ENCODE results near the gene PTGIS.

Gene PTGIS

GRCh38 chr20:49521356-49521755 lies 46.6 kb downstream of the PTGIS start:
- no peak for DNase-seq

GRCh38 chr20:49519777-49520359 lies 48.1 kb downstream of the PTGIS start:
- DNase-seq, result no peak

DNA sequence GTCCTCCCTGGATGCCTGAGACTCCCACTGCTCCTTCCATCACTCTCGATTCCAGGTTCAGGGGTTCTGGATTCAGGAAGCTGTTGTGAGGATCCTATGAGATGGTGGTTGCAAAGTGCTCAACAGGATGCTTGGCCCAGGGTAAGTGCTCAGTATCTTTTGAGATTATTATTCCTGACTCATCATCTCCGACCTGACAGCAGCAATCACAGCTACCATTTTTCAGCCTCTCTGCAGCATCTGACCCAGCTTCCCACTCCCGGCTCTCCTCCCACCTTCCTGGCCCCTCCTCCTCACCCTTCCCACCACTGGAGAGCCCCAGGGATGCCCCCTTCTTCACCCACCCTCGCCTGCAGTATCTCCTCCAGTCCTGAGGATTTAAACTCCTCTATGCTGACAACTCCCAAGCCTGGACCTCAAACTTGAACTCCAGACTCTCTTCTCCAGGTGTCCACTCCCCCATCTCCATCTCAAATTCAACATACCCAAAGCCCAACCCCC lies 48.7 kb downstream of the PTGIS start:
- DNase-seq, result no peak

DNA sequence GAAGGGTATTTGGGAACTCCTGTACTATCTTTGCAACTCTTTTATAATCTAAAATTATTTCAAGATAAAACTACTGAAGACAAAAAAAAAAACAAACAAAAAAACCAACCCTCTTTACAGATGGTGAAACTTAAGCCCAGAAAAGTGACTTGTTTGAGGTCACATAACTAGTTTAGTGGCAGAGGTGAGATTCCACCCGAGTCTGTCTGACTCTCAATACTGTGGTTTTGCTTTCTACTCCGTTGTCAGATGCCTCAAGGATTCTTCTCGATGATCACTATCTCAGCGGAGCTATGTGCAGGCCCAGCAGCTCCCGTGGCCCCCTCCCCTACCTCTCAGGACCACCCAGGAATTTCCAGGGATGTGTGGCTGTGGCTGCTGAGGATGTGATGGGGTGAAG lies 49.4 kb downstream of the PTGIS start:
- DNase-seq, result no peak

DNA sequence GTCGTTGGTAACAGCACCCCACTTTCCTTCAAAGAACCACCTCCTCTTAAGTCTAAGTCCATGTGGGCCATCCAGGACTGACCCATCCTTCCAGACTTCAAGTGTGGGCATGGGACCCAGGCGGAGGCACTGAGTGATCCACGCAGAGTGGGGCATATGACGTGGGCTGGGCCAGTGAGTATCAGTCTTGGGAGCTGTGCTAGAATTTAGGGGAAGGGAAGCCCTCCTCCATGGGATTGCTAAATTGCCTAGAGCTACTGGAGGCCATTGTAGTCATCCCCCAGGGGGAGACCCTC lies 50.2 kb downstream of the PTGIS start:
- DNase-seq, result no peak

GRCh38 chr20:49516916-49517804 lies 50.8 kb downstream of the PTGIS start:
- DNase-seq, result no peak

GRCh38 chr20:49515586-49515985 lies 52.4 kb downstream of the PTGIS start:
- no peak for DNase-seq

DNA sequence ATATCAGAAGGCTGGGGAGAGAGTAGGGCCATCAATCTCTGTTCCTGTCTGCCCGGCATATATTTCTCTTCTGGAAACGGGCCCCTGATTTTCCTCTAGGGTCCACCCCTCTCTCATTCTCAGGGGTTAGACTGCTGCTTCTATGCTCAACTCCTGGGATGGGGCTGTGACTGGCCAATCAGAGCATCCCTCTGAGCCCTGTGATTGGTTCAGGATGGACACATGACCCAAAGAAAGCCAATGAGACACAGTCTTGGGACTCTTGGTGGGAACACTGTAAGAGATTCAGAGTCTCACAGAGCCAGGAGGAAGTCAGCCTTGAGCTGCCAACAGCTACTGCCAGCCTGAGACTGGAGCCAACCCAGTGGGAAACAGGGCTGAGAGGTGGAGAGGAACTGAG lies 54.4 kb downstream of the PTGIS start:
- DNase-seq, result no peak

GRCh38 chr20:49513009-49513408 lies 54.9 kb downstream of the PTGIS start:
- DNase-seq, result no peak

GRCh38 chr20:49511788-49512525 lies 56.0 kb downstream of the PTGIS start:
- DNase-seq, result no peak

DNA sequence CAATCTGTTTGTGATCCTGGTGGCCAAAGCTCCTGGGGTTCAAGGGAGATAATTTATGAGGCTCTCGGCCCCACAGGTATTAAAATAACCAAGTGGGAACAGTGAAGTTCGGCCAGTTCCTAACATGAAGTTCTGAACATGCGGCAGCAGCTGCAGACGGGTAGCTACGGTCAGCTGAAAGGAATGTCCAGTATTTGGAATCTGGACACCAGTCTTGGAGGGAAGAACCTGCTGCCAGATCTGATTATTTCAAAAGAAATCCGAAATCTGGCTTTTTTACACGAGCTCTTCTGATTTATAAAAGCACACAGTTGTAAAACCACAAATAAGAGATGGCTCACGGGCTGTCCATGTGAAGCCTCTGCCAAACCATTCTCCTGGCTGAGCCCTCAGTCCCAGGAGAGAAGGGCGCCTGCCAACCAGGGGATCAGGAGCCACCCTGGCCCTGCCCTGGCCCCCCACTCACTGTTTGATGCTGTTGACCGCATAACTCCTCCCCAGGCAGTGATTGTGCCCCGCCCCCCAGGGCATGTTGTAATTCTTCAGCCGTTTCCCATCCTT lies 57.3 kb downstream of the PTGIS start:
- DNase-seq, result no peak

DNA sequence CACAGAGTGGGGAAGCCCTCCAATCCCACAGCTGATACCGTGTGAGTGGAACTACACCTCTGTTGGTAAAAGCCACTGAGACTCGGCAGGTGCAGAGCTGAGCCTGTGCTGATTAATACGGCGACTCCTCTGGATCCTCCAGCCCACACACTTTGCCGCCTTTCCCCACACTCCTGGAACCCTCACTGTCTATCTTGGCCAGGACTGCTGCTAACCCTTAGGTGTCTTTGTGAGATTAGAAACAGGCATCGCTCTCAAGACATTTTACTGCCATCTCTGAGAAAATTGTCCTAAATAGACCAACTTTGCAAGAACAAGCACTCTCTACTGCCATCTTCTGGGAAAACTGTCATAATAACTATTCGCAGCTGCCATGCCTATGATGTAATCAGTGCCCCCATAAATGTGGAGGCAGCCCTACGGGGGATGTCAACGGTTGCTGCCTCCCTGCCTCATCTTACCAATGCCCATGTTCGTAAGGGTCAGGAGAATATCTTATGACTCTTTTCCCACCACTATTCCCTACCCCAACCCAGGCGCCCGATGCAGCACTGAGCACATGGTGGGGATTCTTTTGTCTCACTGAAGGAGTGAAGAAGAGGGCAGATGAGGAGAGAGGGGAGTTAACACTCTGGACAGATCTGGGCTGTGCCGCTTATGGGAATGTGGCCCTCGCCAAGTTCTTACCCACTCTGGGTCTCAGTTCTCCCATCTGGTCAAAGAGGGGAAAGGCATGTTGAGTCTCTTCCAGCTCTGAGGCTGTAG lies 59.3 kb downstream of the PTGIS start:
- peak; percentile 33 for DNase-seq

DNA sequence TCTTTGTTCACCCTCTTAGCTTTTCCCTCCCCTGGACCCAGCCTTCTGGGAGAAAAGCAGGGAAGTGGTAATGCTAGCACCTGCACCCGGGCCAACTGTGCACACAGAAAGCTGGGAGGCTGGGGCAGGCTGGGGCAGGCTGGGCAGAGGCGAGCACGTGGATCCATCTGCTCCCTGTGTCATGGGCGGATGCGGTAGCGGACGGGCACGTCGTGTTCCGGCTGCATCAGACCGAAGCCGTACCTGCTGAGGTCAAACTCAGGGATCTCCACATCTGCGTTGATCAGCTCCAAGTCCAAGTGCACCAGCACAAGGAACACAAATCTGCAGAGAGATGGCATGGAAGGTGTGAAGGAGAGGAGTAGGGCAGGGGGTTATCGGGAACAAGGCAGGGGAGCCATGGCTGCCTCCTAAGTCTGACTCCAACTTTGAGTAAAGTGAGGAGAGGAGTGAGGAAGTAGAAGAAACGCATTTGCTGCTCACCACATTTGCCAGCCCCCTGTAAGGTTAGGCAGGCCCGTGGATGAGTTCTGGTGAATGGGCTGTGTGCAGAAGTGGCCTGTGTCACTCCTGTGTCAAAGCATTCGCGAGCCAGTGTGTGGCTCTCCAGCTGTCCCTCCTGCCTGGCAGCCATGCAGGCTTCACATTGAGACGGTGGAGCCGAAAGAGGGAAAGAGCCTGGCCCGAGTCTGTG lies 60.0 kb downstream of the PTGIS start:
- DNase-seq, result no peak

DNA sequence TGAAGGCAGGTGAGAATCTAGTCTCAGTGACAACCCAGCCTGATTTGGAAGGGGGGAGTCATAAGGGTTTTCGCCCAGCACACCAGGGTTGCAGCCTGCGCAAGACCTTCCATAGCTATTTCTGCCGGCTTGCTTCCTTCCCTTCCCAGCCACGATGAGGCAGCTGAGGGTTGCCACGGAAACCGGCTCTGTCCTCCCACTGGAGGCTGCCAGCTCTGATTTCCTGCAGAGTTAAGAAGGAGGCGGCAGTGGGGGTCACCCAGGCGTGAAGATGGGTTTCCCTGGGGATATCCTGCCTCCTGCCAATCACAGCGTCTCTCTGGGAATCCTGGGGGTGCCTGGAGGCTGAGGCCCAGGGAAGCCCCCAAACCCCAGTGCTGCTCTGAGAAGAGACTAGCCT lies 62.4 kb downstream of the PTGIS start:
- DNase-seq, result peak; percentile 10

DNA sequence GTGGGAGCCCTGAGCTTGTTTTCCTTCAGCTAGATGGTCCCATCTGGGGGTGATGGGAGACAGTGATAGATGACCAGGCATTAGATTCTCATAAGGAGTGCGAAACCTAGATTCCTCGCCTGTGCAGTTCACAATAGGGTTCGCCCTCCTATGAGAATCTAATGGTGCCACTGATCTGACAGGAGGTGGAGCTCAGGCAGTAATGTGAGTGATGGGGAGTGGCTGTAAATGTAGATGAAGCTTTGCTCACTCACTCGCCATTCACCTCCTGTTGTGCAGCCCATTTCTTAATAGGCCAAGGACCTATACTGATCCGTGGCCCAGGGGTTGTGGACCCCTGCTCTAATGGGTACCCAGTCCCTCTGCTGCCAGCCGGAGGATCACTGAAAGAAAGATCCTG lies 64.8 kb downstream of the PTGIS start:
- no peak for DNase-seq

DNA sequence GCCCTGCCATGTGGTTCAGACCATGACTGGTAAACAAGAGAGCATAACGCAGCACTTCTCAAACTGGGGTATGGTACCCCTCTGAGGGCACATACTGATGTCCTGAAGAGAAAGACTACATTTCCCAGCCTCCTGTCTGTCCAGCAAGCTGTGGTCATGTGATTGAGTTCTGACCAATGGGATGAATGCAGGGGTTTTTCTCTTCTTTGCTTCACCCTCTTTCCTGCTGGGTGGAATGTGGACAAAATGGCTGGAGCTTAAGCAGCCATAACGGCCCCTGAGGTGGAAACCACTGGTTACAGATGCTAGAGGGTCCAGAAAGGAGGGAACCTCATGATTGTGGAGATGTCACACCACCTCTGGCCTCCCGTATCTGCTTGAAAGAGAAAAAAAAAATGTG lies 66.0 kb downstream of the PTGIS start:
- peak; percentile 16 for DNase-seq

DNA sequence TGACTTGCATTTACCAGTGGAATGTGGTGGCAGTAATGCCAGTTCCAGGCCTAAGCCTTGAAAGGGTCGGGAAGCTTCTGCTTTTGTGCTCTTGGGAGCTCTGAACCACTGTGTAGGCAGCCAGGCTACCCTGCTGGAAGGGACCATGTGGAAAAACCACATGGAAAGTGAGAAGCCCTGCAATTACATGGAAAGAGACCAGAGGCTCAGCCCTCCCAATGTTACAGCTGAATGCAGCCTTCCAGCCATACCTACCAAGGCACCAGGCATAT lies 70.6 kb downstream of the PTGIS start:
- DNase-seq, result no peak

DNA sequence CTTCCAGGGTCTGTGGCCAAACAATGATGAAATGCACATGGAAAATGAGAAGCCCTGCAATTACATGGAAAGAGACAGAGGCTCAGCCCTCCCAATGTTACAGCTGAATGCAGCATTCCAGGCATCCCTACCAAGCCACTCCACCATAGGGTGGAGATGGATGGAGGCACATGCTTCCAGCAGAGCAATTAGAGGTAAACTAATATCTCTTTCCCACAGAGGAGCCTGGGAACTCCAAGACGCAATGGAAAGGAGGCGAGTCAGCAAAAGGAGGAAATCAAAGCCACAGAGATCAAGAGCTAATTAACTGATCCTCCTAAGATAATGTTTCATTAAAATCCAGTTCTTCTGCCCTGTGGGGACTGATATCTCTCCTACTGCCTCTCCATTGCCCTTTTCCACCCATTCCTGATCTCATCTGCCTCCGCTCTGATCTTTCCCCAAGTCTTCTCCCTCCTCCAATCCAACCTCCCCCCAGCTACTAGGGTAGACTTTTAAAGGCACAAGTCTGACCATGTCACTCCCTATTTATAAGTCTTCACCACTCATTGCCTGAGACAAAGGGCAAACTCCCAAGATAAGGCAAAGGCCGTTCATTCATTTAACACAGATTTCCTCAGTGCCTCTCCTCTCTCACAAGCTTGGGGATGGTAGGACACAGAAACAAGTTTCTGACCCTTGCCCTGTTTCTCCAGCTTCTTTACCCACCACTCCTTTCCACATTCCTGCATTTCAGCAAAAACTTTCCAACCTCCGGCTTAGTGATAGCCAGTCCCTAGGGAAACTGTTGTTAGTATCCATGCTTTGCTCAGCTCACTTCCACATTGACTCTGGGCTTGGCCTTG lies 71.2 kb downstream of the PTGIS start:
- no peak for DNase-seq

DNA sequence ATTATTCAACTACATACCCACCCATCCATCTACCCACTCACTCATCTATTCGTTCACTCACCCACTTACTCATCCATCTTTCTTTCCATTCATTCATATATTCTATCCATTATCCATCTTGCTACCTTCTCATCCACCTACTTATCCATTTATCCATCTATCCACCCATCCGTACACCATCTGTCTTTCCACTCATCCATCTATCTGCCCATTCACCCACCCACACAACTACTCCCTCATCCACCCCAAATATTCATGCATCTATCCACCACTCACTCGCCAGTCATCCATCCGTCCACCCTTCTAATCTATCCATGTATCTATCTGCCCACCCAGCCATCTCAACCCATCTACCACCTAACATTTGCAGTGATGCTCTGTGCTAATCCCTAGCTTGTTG lies 71.9 kb downstream of the PTGIS start:
- no peak for DNase-seq

DNA sequence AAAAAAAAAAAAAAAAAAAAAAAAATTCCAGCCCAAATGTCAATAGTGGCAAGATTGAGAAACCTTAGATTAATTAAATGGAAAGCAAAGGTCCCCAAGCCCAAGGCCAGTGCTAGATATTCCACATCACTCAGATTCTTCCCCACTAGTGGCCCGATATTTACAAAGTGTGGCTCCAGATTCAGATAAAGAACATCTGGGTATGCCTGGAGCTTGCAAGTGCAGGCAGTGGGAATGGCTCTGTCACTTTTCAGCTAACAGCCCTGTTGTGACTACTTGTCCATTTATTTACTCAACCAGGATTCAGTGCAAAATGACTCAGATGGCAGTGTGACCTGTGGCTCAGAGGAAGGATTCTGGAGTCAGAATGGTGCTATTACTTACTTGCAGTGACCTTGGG lies 77.2 kb downstream of the PTGIS start:
- DNase-seq, result no peak

DNA sequence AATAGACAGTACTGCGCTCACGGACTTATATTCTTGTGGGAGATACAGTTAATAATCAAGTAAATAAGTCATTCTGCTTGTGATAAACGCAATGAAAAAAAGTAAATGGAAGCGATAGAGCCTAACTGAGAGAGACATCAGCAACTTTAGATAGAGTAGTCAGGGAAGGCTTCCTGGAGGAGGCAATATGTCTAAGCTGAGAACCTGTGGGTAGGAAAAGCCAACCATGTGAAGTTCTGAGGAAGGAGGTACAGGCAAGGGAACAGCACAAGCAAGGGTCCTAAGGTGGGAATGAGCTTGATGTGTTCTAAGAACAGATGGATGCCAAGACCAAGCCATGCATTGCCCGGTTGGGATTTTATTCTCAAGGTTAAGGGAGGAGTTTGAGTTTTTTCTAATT lies 78.2 kb downstream of the PTGIS start:
- no peak for DNase-seq

DNA sequence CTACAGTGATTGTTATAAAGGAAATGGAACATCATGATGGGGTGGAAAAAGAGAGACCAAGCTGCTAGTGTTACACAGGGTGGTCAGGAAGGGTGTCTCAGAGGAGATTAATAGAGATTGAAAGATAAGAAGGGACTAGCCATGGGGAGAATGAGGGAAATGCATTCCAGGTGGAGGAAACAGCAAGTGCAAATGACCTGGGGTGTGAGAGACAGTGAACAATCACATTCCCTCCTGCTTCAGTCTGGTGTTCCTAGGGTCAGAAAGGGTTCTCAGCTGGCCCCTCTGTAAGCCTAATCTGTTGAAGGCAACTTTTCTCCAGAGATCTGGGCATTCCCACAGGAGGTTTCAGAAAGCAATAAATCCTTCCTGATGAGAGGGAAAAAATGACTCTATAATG lies 81.9 kb downstream of the PTGIS start:
- DNase-seq, result no peak
